ENCODE data around the gene ARHGEF35.
"Not testable (repeated sequence)": the region's sequence is repeated elsewhere in the genome, so short reads cannot be mapped to it uniquely, and the experiment has no call there.

The ARHGEF35 gene

DNA sequence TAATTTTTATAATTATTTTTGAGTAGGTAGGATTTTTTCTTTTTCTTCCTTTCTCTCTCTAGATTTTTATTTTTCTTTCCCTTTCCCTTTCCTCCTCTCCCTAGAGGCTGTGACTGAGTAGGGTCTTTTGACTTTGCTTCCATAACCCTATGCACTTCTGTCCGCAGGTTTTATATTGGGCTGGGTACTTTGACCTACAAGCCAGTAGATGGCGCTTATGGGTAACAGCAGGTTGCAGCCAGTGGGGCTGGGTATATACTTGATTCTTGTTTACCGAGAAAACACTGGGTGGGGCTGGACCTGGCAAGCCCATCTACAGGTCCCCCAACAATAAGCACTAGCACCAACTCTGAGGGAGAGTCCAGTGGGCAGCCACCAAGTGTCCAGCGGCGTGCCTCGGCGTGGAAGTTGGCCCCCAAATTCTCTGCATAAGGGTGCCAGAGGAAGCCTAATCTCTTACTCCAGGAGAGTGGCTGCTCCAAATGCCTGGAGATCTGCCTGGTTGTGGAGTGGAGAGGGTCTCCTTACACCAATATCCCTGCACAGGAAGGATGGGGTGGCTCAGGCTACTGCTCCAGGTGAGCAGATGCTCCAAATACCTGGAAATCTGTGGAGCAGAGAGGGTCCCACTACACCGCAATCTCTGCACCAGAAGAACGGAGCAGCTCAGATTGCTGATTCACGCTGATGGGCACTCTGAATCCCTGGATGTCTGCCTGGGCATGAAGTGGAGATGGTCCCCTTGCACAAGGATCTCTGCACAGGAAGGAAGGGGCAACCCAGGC lies 17.1 kb downstream of the ARHGEF35 start:
- H3K4me3 ChIP-seq (ENCODE audit: low read length), result not testable (repeated sequence)

DNA sequence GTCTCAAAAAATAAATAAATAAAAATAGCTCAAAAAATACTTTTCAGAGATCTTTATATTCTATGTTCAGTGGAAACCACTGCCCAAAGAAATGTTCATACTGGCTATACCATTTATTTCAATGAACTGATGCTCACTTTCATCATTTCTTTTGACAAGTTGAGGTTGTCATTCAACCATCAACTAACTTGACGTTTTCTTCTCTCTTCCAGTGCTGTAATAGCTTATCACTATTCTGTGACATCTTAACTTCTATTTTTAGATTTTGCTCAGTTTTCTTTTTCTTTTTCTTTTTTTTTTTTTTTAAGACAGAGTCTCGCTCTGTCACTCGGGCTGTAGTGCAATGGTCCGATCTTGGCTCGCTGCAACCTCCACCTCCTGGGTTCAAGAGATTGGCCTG lies 21.0 kb downstream of the ARHGEF35 start:
- no peak overlapping the region for H3K4me3 ChIP-seq (ENCODE audit: low read length)
- TF ChIP-seq ZNF274 (IDR thresholded peaks at IDR 0.05; ENCODE audit: low read depth, low read length), result no peak

DNA sequence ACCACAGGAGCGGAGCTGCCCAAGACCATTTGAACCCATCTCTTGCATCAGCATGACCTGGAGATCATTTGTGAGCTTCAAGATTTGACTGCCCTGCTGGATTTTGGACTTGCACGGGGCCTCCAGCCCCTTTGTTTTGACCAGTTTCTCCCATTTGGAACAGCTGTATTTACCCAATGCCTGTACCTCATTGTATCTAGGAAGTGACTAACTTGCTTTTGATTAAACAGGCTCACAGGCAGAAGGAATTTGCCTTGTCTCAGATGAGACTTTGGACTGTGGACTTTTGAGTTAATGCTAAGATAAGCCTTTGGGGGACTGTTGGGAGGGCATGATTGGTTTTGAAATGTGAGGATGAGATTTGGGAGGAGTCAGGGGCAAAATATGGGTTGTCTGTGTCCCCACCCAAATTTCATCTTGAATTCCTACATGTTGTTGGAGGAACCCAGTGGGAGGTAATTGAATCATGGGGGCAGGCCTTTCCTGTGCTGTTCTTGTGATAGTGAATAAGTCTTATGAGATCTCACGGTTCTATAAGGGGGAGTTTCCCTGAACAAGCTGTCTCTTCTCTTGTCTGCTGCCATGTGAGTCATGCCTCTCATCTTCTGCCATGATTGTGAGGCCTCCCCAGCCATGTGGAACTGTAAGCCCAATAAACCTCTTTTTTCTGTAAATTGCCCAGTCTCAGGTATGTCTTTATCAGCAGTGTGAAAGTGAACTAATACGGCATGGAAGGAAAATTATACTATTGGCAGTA lies 23.9 kb downstream of the ARHGEF35 start:
- not testable (repeated sequence) for H3K4me3 ChIP-seq (ENCODE audit: low read length)

DNA sequence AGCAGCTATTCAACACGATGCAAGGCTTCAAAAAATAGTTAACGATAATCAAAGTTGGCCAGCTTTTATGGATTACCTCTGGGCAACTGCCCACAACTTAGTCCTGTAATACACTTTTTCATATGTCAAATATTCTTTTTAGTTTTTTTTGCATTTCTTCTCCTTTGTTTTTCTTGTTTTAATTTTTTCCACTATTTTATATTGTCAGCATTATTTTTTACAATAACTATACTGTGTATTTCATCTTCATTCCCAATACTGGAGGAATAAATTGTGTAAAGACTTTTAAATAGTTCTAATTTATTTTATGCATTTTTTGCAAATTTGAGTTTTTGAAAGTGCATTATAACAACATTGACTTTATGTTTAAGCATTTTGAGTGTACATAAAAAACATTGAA lies 30.8 kb downstream of the ARHGEF35 start:
- no peak for TF ChIP-seq ZNF274 (IDR thresholded peaks at IDR 0.05; ENCODE audit: low read depth, low read length)
- no peak overlapping the region for H3K4me3 ChIP-seq (ENCODE audit: low read length)

DNA sequence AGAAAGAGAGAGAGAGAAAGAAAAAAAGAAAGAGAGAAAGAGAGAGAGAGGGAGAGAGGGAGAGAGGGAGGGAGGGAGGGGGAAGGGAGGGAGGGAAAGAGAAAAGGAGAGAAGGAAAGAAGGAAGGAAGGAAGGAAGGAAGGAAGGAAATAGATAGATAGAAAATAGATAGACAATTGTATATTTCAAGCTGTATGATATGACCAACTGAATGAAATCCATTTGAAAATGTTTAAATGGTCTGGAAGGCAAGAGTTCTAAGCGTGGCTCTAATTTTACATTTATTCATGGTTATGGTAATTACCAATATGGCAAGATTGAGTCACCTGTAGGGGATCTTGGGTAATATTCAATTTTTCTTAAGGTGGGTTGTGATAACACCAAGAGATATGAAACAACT lies 36.8 kb downstream of the ARHGEF35 start:
- TF ChIP-seq ZNF274 (IDR thresholded peaks at IDR 0.05; ENCODE audit: low read depth, low read length), result no peak

DNA sequence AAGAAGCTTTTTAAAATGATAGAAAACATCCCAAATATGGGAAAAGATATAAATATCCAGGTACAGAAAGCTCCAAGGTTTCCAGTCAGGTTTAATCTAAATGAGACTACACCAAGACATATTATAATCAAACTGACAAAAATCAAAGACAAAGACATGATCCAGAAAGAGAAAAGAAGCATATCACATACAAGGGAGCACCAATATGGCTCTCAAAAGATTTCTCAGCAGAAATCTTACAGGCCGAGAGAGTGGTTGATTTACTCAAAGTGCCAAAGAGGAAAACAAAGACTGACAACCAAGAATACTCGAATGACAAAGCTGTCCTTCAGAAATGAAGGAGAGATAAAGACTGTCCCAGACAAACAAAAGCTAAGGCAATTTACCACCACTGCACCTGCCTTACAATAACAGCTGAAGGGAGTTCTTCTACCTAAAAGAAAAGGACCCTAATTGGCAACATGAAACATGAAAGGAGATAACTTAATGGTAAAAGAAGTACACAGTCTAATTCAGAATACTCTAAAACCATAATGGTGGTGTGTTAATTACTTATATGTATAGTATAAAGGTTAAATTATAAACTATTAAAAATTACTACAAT lies 47.3 kb downstream of the ARHGEF35 start:
- TF ChIP-seq ZNF274 (IDR thresholded peaks at IDR 0.05; ENCODE audit: low read depth, low read length), result no peak
- H3K4me3 ChIP-seq (ENCODE audit: low read length), result no peak overlapping the region

More for the DNA sequence above, 36.8 kb downstream of the ARHGEF35 start:
- H3K4me3 ChIP-seq (ENCODE audit: low read length), result no peak overlapping the region

DNA sequence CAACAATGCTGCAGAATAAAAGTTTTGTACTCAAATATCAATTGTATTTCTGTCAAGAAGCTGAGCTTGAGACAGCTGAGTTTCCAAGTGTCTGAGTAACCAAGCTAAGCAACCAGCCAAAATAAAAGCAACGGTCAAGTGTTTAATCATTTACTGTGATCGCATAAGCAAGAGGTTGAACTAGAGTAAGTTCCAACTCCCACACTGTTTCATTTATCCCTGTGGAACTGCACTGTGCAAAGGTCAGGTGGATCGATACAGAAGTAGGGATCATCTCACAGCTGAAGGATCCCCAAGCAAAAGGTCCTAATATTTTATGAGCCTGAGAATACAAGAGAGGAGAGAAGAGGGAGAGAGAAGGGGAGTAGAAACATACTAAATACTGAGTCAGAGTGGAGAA lies 51.2 kb downstream of the ARHGEF35 start:
- TF ChIP-seq ZNF274 (IDR thresholded peaks at IDR 0.05; ENCODE audit: low read depth, low read length), result no peak
- H3K4me3 ChIP-seq (ENCODE audit: low read length), result no peak overlapping the region

DNA sequence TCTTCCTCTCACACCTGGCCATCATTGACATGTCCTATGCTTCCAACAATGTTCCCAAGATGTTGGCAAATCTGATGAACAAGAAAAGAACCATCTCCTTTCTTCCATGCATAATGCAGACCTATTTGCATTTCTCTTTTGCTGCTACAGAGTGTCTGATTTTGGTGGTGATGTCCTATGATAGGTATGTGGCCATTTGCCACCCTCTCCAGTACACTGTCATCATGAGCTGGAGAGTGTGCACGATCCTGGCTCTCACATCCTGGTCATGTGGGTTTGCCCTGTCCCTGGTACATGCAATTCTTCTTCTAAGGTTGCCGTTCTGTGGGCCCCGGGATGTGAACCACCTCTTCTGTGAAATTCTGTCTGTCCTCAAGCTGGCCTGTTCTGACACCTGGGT lies 53.4 kb downstream of the ARHGEF35 start:
- no peak for TF ChIP-seq ZNF274 (IDR thresholded peaks at IDR 0.05; ENCODE audit: low read depth, low read length)
- no peak overlapping the region for H3K4me3 ChIP-seq (ENCODE audit: low read length)

DNA sequence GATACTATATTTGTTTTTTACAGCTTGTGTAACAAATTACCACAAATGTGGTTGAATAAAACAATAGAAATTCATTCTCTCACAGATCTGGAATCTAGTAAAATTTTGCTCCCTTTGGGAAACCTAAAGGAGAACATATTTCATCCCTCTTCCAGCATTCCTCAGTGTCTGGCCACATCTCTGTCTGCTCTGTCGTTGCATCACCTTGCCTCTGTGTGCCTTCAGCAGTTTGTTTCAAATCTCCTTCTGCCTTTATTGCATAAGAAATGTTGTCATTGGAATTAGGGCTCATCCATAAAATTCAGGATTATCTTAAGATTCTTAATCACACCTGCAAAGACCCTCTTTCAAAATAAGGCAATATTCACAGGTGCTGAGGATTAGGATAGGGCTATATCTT lies 58.1 kb downstream of the ARHGEF35 start:
- H3K4me3 ChIP-seq (ENCODE audit: low read length), result no peak overlapping the region
- no peak for TF ChIP-seq ZNF274 (IDR thresholded peaks at IDR 0.05; ENCODE audit: low read depth, low read length)

All from GM08714 (cell line).